ENCODE measurements around the gene ADAM19.

Gene ADAM19

DNA sequence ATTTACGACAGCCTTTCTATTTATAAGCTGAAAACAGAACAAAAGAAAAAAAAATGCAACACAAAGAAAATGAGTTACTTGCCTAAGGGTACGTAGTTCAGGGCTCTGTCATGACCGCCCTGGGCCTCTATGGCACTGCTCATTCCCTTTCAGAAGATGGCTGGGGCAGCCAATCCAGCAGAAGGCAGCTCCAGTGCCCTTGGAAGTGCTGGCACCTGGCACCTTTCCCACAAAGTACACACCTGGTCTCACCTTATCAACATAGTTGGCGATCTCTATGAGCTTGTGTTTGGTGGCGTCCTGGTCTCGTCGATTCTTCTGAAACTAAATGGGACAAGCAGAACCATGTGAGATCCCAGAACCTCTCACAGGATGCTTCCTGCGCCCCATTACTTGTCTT is 62.4 kb downstream of the ADAM19 start:
- no peak for DNase-seq (ENCODE audit: low spot score)

DNA sequence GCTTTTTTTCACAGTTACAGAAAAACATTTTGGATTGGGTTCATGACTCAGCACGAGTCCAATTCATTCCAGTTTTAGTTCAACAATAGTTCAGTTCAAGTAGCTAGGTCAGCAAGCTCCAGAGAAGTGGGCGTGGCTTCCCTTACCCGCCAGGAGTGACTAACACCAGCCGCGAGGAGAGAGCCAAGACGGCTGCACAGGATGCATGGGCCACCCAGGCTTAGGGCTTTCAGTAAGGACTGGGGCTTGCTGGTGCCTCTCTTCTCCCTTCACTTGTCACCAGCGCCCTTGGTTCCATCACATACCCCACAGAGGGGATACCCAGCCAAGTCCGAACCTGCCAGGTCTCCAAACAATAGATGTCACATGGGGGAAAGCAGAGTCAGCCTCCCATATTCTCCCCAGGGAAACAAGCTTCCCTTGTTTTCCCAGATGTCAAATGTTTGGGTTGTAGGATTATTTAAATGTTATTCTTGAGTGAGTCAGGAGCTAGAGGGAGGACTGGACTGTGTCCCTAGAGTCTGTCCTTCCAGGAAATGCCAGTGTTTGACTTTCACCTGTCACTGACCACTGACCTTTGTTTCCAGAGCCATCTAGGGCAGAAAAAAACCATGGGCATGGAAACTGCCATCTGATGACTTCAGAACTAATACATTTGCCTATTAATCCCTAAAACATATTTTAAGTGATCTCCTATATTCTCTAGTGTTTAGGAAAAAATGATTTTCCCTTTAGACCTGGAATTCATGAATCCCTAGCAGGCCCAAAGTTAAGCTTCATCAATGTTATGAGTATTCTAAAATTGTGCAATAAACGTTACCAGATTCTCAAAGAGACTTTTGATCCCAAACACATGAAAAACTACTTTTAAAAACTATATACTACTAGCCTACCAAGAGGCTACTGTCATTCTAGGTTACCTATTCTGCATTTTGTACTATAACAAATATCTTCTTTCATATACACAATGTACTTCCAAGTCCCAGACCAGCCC is 63.6 kb downstream of the ADAM19 start:
- DNase-seq (ENCODE audit: low spot score) = peak; percentile 81

DNA sequence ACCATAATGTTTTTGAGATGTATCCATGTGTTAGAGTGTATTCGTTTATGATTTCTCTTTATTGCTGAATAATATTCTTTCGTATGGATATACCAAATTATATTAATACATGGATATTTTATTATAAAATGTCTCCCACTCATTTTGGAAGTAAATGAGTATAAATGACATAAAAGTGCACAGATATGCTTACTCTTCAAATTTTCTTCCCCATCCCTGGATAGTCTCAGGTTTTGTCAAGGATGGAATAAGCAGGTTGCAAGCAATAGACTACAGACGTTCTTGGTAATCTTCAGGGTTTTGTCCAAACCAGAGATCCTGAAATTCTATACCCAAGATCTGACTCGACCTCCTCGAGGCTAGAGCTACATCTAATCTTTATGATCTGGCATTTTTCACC is 64.9 kb downstream of the ADAM19 start:
- no peak for DNase-seq (ENCODE audit: low spot score)

DNA sequence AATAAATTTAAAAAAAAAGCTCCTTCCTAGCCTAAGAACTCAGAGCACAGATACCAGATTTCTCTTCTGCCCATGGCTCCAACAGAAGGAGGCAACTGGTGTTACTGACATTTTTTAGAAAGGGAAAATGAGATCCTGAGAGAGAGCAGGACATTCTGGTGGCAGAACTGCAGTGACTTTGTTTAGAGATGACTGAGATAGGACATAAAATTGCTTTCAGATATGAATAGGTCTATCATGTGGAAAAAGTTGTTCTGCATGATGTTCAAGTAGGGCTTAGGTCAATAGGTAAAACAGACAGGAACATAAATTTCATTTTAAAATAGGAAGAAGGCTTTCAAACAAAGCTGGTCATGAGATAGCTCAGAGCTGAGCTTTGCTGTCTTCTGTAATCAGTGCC is 66.0 kb downstream of the ADAM19 start:
- DNase-seq (ENCODE audit: low spot score) = no peak

DNA sequence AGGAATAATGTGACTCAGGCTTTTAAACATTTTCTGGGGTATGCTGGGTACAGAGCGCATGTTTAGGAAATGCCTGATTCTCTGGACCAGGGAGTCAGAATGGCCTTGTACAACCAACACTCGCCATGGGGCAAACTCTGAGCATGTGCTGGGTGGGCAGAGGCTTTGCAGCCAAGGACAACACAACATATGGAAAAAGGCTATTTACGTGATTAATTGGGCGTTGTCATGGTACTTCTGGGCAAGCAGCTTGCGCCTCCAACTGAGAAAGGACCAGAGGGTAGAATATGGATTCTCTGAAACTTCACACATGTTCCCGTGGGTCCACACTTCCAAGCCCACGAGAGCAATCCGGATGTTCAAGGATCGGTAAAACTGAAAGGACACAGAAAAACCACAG is 66.5 kb downstream of the ADAM19 start:
- no peak for DNase-seq (ENCODE audit: low spot score)

DNA sequence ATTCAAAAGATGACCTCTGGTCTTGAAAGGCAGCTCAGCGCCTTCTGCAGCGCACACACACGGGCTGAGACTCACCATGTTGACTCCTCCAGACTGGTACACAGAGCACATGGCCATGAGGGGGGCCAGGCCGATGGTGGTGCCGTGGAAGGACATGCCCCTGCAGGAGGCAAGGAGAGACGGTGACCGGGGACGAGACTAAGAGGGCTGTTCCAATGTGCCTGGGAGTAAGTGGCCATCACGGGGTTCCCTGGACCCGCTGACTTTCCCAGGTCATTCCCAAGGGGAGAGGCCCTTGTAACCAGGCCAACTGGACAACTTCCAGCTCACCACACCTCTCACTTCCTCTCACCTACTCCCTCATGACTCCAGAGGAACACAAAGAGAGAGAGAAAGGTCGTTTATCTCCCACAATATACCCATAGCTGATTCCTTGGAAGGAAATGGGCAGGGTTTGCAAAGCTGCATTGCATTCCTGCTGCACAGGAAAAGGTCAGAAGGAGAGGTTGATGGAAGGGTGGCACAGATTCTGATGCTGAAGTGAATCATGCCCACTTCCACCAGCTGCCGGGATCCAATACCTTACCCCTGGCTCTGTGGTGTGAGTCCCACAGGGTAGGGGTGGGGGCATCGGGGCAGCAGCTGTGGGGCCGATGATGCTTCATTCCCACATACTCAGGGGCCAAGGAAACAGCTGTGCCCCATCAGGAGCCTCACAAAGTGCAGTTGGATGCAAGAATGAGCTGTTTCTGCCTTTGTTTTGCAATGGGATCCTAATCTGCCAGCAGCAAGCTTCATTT is 68.4 kb downstream of the ADAM19 start:
- DNase-seq (ENCODE audit: low spot score) = no peak

DNA sequence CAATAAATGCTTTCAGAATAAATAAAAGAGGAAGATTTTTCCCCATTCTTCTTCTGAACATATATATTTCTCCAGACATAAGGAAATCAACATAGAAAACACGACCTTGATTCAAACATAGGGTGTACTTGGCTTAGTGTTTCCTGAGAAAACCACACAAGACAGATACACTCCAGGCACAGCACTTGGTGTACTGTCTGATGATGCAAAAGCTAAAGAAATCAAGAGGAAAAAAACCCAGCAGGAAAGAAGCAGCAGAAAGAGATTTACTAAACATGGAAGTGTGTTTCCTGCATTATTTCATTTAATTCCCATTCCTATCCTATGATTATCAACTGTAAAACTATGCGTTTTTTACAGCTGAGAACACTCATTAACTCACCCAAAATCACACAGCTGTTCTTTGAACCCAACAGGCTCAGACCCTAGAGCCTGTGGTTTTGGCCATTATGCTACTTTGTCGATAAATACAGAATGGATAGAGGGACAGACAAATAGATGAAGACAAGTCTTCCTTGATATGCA is 69.4 kb downstream of the ADAM19 start:
- no peak for DNase-seq (ENCODE audit: low spot score)

DNA sequence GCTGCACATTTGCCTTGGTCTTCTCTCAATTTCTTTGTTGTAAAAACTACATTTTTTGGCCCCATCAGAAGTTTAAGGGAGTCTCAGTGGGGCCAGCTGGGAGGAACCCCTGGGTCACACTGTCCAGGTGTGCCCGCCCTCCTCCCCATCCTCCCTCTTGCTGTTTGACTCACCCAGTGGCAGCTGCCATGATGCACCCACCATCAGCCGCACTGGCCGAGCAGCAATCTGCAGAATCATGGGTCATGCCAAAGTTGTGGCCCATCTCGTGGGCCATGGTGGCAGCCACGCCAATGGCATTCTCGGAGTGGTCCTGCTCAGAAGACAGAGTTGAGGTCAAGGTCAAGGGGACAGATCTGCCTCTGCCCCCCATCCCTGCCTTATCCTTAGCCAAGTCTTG is 70.1 kb downstream of the ADAM19 start:
- no peak for DNase-seq (ENCODE audit: low spot score)

DNA sequence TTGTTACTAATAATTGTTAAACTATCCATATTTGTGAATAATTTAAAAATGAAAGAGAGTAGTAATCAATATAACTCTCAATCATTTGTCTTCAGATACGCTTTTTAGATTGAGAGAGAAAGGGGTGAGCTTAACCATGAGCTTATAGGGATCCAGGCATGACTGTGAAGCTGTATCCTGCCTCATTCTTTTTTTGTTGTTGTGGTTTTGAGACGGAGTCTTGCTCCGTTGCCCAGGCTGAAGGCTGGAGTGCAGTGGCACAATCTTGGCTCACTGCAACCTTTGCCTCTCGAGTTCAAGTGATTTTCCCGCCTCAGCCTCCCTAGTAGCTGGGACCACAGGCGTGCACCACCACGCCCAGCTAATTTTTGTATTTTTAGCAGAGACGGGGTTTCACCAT is 71.5 kb downstream of the ADAM19 start:
- DNase-seq (ENCODE audit: low spot score) = no peak

DNA sequence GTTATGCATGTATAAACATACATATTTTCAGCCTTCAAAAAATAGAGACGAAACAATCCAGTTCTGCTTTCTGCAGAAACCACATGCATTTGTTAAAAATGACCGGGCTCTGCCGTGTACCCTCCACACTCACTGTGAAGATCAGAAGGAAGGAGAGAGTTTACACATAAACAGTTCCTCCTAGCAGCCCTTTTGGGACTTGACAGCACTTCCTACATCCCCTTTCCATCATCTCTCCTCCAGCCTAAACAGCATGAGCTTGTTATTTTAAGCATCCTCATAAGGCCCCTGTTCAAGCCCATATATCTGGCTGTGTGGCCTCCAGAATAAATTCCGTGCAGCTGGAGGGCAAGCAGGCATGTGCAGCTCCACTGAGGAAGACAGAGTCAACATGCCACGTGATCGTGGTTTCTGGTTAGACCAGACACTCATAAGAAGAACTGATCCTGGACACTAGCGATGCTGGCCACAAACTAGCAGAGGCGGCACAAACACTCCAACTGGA is 73.4 kb downstream of the ADAM19 start:
- DNase-seq (ENCODE audit: low spot score) = peak; percentile 62

DNA sequence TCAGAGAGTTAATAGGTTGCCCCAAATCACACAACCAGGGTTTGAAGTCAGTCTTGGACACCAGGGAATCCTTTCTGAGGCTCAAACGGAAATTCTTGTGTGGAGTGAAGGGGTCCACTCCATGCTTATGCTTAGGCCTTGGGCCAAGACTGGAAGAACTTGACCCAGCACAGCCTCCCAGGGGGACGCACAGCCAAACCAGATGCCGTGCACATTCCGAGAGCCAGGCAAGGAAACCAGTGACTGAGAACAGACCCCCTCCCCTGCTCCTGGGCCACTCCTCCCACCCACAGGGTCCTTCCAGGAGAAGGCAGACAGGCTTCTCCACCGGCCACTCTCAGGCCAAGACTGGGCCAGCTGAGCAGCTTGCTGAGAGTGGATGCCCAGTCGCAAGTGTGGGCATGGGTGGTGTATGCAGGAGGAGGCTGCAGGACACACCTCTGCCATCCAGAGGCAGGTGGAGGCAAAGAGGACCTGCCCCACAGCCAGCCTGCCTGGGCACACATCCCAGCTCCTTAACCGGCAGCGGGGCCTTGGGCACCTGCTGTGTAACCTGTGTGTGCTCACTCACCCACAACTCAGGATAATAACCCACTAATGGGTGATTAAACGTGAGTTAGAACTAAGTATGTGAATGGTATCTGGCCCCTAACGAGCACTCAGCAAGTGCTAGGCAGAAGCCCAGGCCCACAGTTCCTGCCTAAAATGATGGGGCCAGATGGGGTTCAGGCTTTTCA is 77.5 kb downstream of the ADAM19 start:
- no peak for DNase-seq (ENCODE audit: low spot score)

DNA sequence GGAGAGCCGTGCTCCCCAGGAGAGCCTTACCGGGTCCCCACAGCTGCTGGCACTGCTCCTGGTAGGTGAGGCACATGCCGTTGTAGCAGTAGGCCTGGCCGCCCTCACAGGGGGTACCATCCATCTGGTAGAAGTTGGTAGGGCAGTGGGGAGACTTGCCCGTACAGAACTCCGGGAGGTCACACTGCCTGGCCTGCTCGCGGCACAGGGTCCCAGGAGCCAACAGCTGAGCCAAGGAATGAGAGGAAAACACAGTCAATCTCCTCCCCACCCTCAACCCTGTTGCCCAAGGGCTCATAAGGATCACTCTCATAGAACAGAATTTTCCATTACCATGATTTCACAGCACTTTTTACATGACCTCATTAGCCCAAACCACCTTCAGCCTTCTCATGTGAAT is 78.7 kb downstream of the ADAM19 start:
- DNase-seq (ENCODE audit: low spot score) = no peak

DNA sequence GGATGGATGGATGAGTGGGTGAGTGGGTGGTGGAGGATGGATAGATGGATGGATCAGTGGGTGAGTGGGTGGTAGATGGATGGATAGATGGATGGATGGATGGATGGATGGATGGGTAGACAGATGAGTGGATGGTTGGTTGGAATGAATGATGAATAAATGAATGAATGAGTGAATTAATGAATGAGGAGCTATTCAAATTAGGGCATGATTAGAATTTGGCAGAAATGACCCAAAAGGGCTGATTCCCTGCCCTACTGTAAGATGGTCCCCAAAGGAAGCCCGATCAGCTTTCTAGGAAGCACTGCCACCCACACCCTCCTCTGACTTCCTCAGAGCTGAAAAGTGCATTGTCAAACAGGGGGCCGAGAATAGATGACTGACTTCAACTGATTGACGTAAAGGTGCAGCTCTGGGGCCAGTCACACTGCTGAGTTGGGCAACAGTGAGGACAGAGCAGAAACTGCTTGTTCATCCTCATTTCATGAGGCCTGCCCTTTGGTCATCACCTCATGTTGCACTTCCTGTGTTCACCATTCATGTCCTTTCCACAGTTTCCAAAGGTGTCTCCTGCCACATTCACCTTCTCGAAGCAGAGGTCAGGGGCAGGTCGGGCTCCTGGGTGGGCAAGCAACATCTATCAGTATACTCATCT is 81.3 kb downstream of the ADAM19 start:
- no peak for DNase-seq (ENCODE audit: low spot score)

DNA sequence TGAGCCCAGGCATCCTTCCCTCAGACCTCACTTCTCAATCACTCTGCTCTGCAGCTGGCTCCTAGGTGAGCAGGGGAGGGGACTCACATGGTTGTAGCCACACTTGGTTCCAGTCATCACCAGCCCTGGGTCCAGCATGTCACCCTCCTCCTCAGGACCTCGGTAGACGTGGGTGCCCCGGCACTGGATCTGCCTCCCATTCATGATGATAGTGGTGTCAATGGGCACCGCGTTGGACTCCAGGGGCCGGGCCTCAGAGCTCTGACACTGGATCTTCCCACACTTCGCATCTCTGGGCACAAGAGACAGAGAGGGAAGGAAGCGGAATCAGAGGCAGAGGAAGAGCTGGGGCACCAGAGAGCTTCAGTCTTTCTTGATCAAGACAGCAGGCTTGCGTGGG is 82.7 kb downstream of the ADAM19 start:
- no peak for DNase-seq (ENCODE audit: low spot score)

DNA sequence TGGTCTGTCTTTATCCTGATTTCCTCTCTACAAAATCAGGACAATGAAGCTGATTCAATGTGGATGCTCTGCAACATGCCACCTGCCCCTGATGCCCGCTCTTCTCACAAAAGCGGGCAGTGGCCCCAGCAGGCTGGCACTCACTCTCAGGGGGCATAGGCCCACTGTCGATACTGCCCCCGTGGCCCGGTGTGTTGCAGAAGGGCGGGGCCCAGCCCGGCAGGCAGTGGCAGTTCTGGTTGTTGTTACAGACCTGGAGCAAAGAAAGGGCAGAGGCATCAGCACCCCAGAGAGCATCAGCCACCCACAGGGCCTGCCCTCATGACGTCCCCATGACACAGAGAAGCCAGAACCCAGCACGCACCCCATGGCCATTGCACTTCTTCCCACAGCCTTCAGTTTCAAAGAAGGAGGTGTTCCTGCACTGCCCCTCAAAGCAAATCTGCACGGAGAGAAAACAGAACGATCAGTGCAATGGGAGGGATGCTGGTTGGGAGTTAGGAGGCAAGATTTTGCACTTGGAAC is 84.0 kb downstream of the ADAM19 start:
- DNase-seq (ENCODE audit: low spot score) = no peak

DNA sequence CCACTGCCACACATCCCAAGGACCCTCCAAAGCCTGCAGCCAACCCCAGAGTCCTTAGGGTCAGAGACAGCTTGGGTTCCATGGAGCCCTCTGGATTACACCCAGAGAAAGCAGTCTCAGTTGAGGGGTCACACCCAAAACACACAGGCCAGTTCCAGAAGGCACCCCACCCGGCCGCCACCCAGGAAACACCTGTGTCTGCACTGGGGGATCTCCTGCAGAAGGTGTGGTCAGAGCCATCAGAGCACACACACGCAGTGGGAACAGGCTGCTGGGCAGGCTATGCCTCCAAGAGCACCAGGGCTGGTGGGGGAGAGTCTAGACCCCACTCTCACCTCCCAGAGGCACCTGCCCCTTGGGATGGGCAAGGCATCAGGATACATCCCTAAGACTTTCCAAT is 88.2 kb downstream of the ADAM19 start:
- DNase-seq (ENCODE audit: low spot score) = no peak

DNA sequence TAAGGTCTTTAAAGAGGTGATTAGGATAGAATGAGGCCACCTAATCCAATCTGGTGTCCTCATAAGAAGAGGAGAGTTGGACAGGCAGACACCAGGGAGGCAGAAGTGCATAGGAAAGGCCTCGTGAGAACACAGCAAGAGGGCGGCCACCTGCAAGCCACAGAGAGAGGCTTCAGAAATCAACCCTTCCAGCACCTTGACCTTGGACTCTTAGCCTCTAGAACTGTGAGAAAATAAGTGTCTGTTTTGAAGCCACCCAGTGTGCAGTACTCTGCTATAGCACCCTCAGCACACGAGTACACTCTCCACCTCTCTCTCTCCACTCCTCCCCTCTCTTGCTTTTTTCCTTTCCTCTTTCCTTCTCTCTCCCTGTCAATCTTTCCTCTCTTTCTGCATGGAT is 88.7 kb downstream of the ADAM19 start:
- DNase-seq (ENCODE audit: low spot score) = no peak

DNA sequence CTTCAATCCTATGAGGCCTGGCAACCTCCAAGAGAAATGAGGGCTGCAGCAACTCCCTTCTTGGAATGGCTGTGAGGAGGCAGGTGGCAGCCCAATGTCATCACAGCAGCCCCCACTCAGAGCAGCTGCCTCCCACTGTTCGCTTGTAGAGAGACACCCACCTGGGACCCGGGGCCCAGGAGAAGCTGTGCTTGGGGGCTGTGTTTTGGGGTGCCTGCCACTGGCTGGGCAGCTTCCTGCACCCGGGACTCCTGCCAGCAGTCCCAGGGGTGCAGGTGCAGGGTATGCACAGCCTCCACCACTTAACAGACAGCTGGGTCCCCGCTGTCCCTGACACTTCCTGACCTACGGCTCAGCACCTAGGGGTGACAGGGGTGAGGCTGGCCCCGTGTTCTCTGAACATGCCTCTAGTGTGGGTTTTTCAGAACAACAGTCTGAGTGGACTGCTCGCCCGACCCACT is 89.3 kb downstream of the ADAM19 start:
- DNase-seq (ENCODE audit: low spot score) = no peak

DNA sequence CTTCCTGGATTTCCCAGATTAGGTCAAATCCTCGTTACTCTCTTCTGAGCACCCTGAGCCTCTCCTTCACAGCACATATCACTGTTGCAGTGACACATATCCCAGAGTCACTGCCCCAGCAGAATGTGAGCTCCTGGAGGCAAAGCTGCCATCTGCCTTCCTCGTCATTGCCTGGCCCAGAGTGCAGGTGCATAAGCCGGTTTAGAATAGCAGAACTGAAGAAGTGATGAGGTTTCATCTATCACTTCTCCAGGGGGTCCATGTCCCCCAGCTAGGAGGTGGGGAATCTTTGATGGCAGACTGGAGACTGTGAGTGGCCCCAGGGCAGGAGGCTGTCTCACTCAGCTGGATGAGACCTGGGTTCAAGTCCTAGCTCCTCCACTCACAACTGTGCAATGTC is 89.8 kb downstream of the ADAM19 start:
- no peak for DNase-seq (ENCODE audit: low spot score)

DNA sequence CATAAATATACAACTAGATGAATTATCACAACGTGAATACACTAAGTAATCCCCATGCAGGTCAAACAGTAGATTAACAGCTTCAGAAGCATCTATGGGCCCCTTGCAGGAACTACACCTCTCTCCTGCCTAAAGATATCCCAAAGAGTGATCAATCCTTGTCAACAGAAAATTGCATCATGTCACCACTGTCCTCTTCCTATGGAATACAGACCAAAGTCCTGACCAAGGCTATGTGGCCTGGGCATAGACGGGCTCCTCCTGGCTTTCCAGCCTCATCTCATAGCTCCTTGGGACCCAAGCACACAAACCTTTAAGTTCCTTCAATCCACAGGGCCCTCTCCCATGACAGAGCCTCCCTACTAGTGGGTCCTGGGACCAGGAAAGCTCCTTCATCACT is 90.2 kb downstream of the ADAM19 start:
- DNase-seq (ENCODE audit: low spot score) = no peak

DNA sequence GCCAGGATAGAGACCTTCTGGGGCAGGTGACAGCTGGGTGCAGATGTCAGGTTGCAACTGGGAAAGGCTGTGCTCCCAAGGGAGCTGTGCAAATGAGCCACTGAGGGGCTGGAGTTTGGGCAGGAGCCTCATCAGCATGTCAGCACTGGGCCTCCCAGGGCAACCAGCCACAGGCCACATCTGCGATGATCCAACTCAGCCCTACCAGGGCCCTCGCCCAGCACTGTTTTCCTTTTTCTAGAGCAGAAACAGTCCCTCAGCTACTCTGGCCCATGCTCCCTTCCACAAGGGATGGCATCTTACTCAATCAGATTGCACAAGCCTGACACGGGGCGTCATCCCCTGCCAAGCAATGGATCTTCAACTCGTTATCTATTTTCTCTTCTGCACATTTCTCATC is 90.8 kb downstream of the ADAM19 start:
- no peak for DNase-seq (ENCODE audit: low spot score)
